Skeletal muscle cell (primary cell): ENCODE results near the gene KRTAP10-3.
"Not testable (repeated sequence)": the region's sequence is repeated elsewhere in the genome, so short reads cannot be mapped to it uniquely, and the experiment has no call there.

Experiments used
- DNase-seq: peaks from one replicate; pipeline ENCODE4 v3.0.0-alpha.2; 2010; ENCODE audit warnings: low read depth
- H3K4me3 ChIP-seq: 2 replicates; pipeline ENCODE4 v1.5.1; 2011; ENCODE audit warnings: low read depth, mild to moderate bottlenecking, control low read depth, low read length, moderate library complexity

KRTAP10-3 gene

GRCh38 chr21:44573630-44574456 lies 15.2 kb upstream of the KRTAP10-3 start, which contains the start of gene KRTAP10-4:
Gene KRTAP10-4 (plus strand): TSS chr21:44573729. CDS start chr21:44573759, 30 bp downstream.
- not testable (repeated sequence) for DNase-seq, H3K4me3 ChIP-seq

GRCh38 chr21:44572959-44573583 lies 14.5 kb upstream of the KRTAP10-3 start:
- no peak for DNase-seq
- no peak overlapping the region for H3K4me3 ChIP-seq

- DNase-seq = no peak
- H3K4me3 ChIP-seq = no peak overlapping the region
Observed at GRCh38 chr21:44571844-44572782, 13.5 kb upstream of the KRTAP10-3 start.

- no peak overlapping the region for H3K4me3 ChIP-seq
- no peak for DNase-seq
Observed at GRCh38 chr21:44571296-44571695, 12.7 kb upstream of the KRTAP10-3 start.

GRCh38 chr21:44569861-44570517 lies 11.4 kb upstream of the KRTAP10-3 start:
- H3K4me3 ChIP-seq = no peak overlapping the region
- no peak for DNase-seq

GRCh38 chr21:44568667-44569556 lies 10.3 kb upstream of the KRTAP10-3 start:
- H3K4me3 ChIP-seq = no peak overlapping the region
- DNase-seq = no peak

GRCh38 chr21:44568261-44568660 lies 9.7 kb upstream of the KRTAP10-3 start:
- DNase-seq = no peak
- H3K4me3 ChIP-seq = no peak overlapping the region

- no peak for DNase-seq
- no peak overlapping the region for H3K4me3 ChIP-seq
Observed at GRCh38 chr21:44567481-44568171, 9.0 kb upstream of the KRTAP10-3 start.

- DNase-seq = no peak
- H3K4me3 ChIP-seq = no peak overlapping the region
Observed at GRCh38 chr21:44566403-44566802, 7.8 kb upstream of the KRTAP10-3 start.

- H3K4me3 ChIP-seq = no peak overlapping the region
- DNase-seq = no peak
Observed at GRCh38 chr21:44564886-44565598, 6.4 kb upstream of the KRTAP10-3 start.

- no peak overlapping the region for H3K4me3 ChIP-seq
- DNase-seq = no peak
Observed at GRCh38 chr21:44564099-44564498, 5.5 kb upstream of the KRTAP10-3 start.

- not testable (repeated sequence) for DNase-seq
Observed at GRCh38 chr21:44558329-44558675, 293 bp downstream of the KRTAP10-3 start.

GRCh38 chr21:44557491-44558328 lies 885 bp downstream of the KRTAP10-3 start:
- no peak overlapping the region for H3K4me3 ChIP-seq
- DNase-seq = no peak

More at GRCh38 chr21:44558329-44558675, 293 bp downstream of the KRTAP10-3 start:
- not testable (repeated sequence) for H3K4me3 ChIP-seq

GRCh38 chr21:44556879-44557278 lies 1.7 kb downstream of the KRTAP10-3 start:
- no peak overlapping the region for H3K4me3 ChIP-seq
- no peak for DNase-seq

- H3K4me3 ChIP-seq = no peak overlapping the region
- no peak for DNase-seq
Observed at GRCh38 chr21:44555200-44555875, 3.3 kb downstream of the KRTAP10-3 start.

GRCh38 chr21:44552681-44553080 lies 5.9 kb downstream of the KRTAP10-3 start:
- no peak overlapping the region for H3K4me3 ChIP-seq
- no peak for DNase-seq
